Pancreas (tissue), 10 donors: ENCODE results near the gene DHRS1. TPM values are rescaled to one million over a fixed set of nuclear protein-coding genes. Genes with fewer than 3 reads are reported as not detected.

ENCODE experiments used
- ATAC-seq, 4 donors: fragments of 200-7000 bp; cut with Tn5 transposase; one replicate each; pipeline versions ENCODE4 v1.8.0 to v1.9.1; 2020; ENCODE audit warnings: mild to moderate bottlenecking in 4 of 4, moderate library complexity in 4 of 4
- DNase-seq, 6 donors: peaks; one replicate each; pipeline ENCODE4 v3.0.0-alpha.2; 2020
- FAIRE-seq: peaks from 2 replicates; lab custom pipeline; 2012; peaks lifted over from hg19 to GRCh38; lab: Jason Lieb, UNC
- H3K27ac ChIP-seq, 4 donors: fragments of 200-600 bp; sonication (generic); 1 replicate in 3 of 4; 2 replicates in 1 of 4; pipeline versions ENCODE4 v1.5.0 to v1.8.0; 2020
- H3K27me3 ChIP-seq, 4 donors: fragments of 200-600 bp; one replicate each; pipeline ENCODE4 v1.8.0; 2021
- H3K36me3 ChIP-seq, 3 donors: fragments of 200-600 bp; sonication (generic) in 1 of 3; one replicate each; pipeline versions ENCODE4 v1.5.0 to v1.8.0; 2020 to 2021
- H3K4me1 ChIP-seq, 3 donors: fragments of 200-600 bp; one replicate each; pipeline ENCODE4 v1.8.0; 2021
- H3K4me3 ChIP-seq, 4 donors: fragments of 200-600 bp; sonication (generic) in 2 of 4; one replicate each; pipeline versions ENCODE4 v1.5.0 to v1.8.0; 2020 to 2021
- H3K9me3 ChIP-seq, 4 donors: fragments of 200-600 bp; one replicate each; pipeline ENCODE4 v1.8.0; 2021
- WGBS, 2 donors: extraction: QIAGEN DNeasy Blood & Tissue Kit; methylation state at CpG; one replicate each; pipeline ENCODE4 v1.1.7; 2013; 5-methylcytosine and 5-hydroxymethylcytosine counted together
- intact Hi-C, 3 donors: fragments of 100-400 bp; cut with DNase I; formaldehyde crosslinking; loops; one replicate each; pipeline versions ENCODE4 v1.11.1 to v1.14.2; 2022
- polyA plus RNA-seq, 2 donors: library from polyadenylated mRNA; stranded (reverse); fragments of 200-250 nt; gene quantifications; one replicate each; pipeline ENCODE4 v1.2.3, GENCODE V29; 2013
- total RNA-seq, 6 donors: library from RNA; stranded (reverse); fragmentation: NEBNext Ultra II Directional in 4 of 6; extraction: Animal tissue kit (Norgen Biotek cat#: 25700) in 4 of 6; gene quantifications; one replicate each; pipeline versions ENCODE4 v1.2.1 to v1.2.4, GENCODE V29; 2021 to 2023
- TF ChIP-seq, protein P1 (sequence below), 4 donors: fragments of 200-600 bp; sonication (generic) in 3 of 4; IDR thresholded peaks; one replicate each; pipeline versions ENCODE4 v1.5.0 to v1.8.0; 2021; ENCODE audit warnings: antibody characterized with exemption in 4 of 4
- donor health status: healthy with polysubstance abuse.
- donor health status: DM: no; HTN: no; CAD: no; lungs with moderate emphysema.
- donor health status: DM: no; HTN: no; CAD: no.
- donor health status: control.
- donor health status: control.
- donor health status: Bipolar disorder and iron deficiency.
- donor health status: DM: yes; HTN: yes; CAD: no.
- donor health status: DM: no; HTN: no; CAD: no.
- donor health status: DM: no; HTN: no; CAD: no.
- donor health status: DM: yes; HTN: yes; CAD: no.

Gene DHRS1
- total and polyA plus RNA-seq, 8 donors: 6.1 to 21.1 (median 13.6) TPM

DNA sequence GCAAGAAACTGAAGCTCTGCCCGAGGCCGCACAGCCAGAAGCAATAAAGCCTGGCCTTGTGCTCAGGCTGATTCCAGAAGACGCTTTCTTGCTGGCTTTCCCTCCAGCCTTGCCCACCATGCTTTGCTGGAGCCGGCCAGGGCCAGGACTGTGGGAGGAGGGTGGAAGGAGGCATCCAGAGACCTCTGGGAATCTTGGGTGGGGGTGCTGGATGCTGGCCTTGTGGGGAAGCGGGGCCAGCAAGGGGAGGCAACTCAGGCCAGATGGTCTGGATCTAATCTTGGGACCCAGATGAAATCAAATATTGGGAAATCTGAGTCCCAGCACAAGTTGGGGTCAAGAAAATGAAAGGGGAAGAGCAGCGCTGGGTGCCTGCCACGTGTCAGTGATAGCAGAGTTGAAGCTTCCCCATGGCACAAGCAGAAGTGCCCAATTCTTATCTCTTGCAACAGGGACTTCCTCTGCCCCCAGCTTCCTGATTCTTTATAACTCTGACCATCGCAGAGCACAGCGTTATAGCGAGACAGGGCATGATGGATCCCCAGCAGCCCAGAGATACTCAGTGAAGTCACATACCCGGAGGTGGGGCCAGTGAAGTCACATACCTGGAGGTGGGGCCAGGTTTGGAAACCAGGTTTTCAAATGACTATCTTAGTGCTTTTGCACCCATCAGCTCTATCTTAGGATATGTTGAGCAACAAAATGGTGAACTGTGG, 21.8 kb downstream of the DHRS1 start:
- no peak overlapping the region for H3K4me3 ChIP-seq
- no peak for ATAC-seq
- FAIRE-seq: no peak
- TF ChIP-seq, protein P1, sequence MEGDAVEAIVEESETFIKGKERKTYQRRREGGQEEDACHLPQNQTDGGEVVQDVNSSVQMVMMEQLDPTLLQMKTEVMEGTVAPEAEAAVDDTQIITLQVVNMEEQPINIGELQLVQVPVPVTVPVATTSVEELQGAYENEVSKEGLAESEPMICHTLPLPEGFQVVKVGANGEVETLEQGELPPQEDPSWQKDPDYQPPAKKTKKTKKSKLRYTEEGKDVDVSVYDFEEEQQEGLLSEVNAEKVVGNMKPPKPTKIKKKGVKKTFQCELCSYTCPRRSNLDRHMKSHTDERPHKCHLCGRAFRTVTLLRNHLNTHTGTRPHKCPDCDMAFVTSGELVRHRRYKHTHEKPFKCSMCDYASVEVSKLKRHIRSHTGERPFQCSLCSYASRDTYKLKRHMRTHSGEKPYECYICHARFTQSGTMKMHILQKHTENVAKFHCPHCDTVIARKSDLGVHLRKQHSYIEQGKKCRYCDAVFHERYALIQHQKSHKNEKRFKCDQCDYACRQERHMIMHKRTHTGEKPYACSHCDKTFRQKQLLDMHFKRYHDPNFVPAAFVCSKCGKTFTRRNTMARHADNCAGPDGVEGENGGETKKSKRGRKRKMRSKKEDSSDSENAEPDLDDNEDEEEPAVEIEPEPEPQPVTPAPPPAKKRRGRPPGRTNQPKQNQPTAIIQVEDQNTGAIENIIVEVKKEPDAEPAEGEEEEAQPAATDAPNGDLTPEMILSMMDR (IDR thresholded peaks at IDR 0.05): no peak
- intact Hi-C loops: no loop called here
- H3K27ac ChIP-seq: peak overlapping the region in 1 of 4 donors; percentile 43
- 90 to 92% methylated on average over 11 of the region's 11 CpGs for WGBS, 2 donors
- no peaks in the 10 kb centered on the region for H3K9me3 ChIP-seq
- no peaks in the 10 kb centered on the region for H3K36me3 ChIP-seq
- no peaks in the 10 kb centered on the region for H3K27me3 ChIP-seq
- DNase-seq: peak in 1 of 6 donors; percentile 20
- peaks cover 11 to 14% (median 11%) of the 10 kb centered on the region in 3 donors for H3K4me1 ChIP-seq

DNA sequence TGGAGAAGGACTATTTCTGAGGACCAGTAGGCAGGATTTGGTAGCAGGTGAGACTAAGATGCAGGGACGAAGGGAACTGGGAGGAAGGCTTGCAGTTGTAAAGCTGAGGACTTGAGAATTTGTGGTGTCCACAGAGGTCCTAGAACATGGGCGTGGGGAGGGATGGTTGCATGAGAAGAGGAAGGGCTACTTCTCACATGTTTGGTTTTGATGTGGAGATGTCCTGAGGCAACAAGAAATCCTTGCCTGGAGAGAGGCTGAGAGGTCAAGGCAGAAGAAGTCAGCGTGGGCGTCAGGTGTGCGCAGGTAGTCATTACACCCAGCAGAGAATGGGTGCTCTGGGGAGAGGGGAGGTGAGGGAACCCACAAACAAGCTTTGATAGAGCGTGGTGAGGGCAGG, 22.5 kb downstream of the DHRS1 start:
- TF ChIP-seq, protein P1 (IDR thresholded peaks at IDR 0.05): no peak
- Histone ChIP-seq H3K27me3 (no peaks in the 10 kb centered on the region), H3K4me3 (no peak overlapping the region), H3K36me3 (no peaks in the 10 kb centered on the region), H3K9me3 (no peaks in the 10 kb centered on the region), H3K4me1 (peaks cover 11 to 21% (median 18%) of the 10 kb centered on the region in 3 donors), H3K27ac (no peak overlapping the region)
- DNase-seq (no peak), FAIRE-seq (no peak), ATAC-seq (no peak)
- WGBS, 2 donors: 90 to 94% methylated on average over 6 of the region's 6 CpGs
- intact Hi-C loops: no loop called here

DNA sequence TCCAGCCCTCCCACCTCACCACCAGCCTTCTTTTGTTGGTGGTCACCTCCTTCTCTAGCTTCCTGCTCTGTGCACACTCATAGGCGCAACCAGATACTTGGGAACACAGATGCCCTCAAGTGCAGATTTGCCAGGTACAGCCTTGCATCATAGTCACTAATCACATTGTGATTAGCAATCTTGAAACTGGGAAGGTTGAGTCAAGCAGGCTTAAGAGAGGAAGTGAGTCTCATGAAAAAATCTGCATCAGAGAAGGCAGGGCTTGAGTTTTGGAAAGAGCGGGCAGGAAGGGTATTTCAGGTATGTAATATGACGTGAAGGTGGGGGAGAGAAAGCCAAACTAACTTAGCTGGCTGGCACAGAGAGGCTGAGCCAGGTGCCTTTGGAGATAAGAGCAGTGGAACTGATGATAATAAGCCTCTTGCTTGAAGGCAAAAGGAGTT, 25.5 kb downstream of the DHRS1 start:
- intact Hi-C loops: no loop called here
- Histone ChIP-seq H3K36me3 (no peaks in the 10 kb centered on the region), H3K27me3 (no peaks in the 10 kb centered on the region), H3K27ac (peak overlapping the region; percentile 44 to 97 (median 72)), H3K4me3 (no peak overlapping the region), H3K4me1 (peaks cover 11 to 25% (median 18%) of the 10 kb centered on the region in 3 donors), H3K9me3 (no peaks in the 10 kb centered on the region)
- FAIRE-seq (no peak), ATAC-seq (peak; percentile 51 to 72 (median 64)), DNase-seq (peak in 5 of 6 donors; percentile 40 to 77 (median 63))
- 24 to 33% methylated on average over 3 of the region's 3 CpGs for WGBS, 2 donors
- TF ChIP-seq, protein P1 (IDR thresholded peaks at IDR 0.05): no peak

DNA sequence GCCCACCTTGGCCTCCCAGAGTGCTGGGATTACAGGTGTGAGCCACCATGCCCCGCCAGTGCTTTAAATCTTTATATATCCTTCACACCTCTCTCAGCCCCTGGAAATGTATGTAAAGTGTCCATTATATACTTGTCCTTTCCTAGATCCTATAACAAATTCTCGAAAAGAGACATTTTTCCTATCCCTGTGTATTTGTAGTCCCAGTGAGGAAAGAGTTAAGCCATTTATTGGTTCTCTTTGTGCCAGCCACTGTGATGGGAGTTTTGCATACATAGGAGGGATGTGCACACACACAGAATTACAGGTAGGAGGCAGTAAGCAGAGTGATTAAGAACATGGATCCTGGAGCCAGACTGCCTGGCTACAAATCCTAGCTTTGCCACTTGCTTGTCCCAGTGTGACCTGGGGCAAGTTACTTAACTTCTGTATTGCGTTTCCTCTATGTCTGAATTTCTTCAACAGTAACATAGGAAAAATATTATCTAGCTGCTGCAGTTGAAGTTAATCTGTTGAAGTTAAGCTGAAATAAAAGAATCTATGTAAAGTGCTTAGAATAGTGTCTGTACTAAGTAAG, 26.1 kb downstream of the DHRS1 start:
- intact Hi-C loops: no loop called here
- no peaks in the 10 kb centered on the region for H3K9me3 ChIP-seq
- no peak for ATAC-seq
- FAIRE-seq: no peak
- H3K27ac ChIP-seq: peak overlapping the region; percentile 44 to 97 (median 72)
- H3K4me1 ChIP-seq: peaks cover 11 to 25% (median 18%) of the 10 kb centered on the region in 3 donors
- no peak for DNase-seq
- H3K4me3 ChIP-seq: no peak overlapping the region
- 55 to 64% methylated on average over 3 of the region's 3 CpGs for WGBS, 2 donors
- H3K27me3 ChIP-seq: no peaks in the 10 kb centered on the region
- TF ChIP-seq, protein P1 (IDR thresholded peaks at IDR 0.05): no peak
- H3K36me3 ChIP-seq: no peaks in the 10 kb centered on the region
